Brain microvascular endothelial cell (primary cell): ENCODE data around the gene NAT8L.

ENCODE experiments used
- DNase-seq: peaks from one replicate; pipeline ENCODE4 v3.0.0-alpha.2; 2020
- H3K27ac ChIP-seq: fragments of 250-450 bp; sonication (Bioruptor Pico); 2 replicates; pipeline ENCODE4 v1.5.1; 2020; ENCODE audit warnings: mild to moderate bottlenecking, moderate library complexity
- H3K27me3 ChIP-seq: fragments of 250-450 bp; sonication (Bioruptor Pico); replicated peaks from 2 replicates; pipeline ENCODE4 v1.5.1; 2020; ENCODE audit warnings: mild to moderate bottlenecking
- H3K36me3 ChIP-seq: fragments of 250-450 bp; sonication (Bioruptor Pico); replicated peaks from 2 replicates; pipeline ENCODE4 v1.5.1; 2020; ENCODE audit warnings: mild to moderate bottlenecking
- H3K4me3 ChIP-seq: 2 replicates; pipeline ENCODE4 v1.5.1; 2011; ENCODE audit warnings: low read depth, mild to moderate bottlenecking, control low read depth, low read length, moderate library complexity
- CTCF ChIP-seq: IDR thresholded peaks from 2 replicates; pipeline ENCODE4 v1.5.1; 2011; ENCODE audit warnings: low read depth, mild to moderate bottlenecking, moderate library complexity, low read length, control low read depth, inconsistent platforms; ENCODE audit errors: missing control alignments
- in situ Hi-C: cut with HindIII; loops from 2 replicates; pipeline ENCODE4 v1.10.0; 2017; ENCODE audit warnings: low sequenced_read_pairs, low pct_ligation_motif_present

NAT8L gene

GRCh38 chr4:2116687-2117400 lies 57.7 kb downstream of the NAT8L start:
- Histone ChIP-seq H3K36me3 (no peaks in the 10 kb centered on the region), H3K27me3 (no peaks in the 10 kb centered on the region), H3K27ac (no peak overlapping the region), H3K4me3 (no peak overlapping the region)
- in situ Hi-C loops = no loop called here
- DNase-seq = no peak
- TF ChIP-seq CTCF = no peak
